PC-3 (cell line): ENCODE data around the gene FSTL4.

ENCODE experiments used
- CTCF ChIP-seq: fragments of 300-600 bp; sonication (generic); conservative IDR thresholded peaks from 2 replicates; pipeline ENCODE4 v1.5.1; 2017; ENCODE audit warnings: antibody characterized with exemption, low read depth, mild to moderate bottlenecking, low read length
- EZH2 ChIP-seq: fragments of 300-600 bp; sonication (generic); IDR thresholded peaks from one replicate; pipeline ENCODE4 v1.6.1; 2017; ENCODE audit warnings: antibody characterized with exemption, mild to moderate bottlenecking, low read length; ENCODE audit not compliant: unreplicated experiment
- EZH2phosphoT487 ChIP-seq: fragments of 300-600 bp; sonication (generic); IDR thresholded peaks from 2 replicates; pipeline ENCODE4 v1.6.1; 2018; ENCODE audit warnings: mild to moderate bottlenecking, antibody characterized with exemption, low read length, borderline replicate concordance

DNA sequence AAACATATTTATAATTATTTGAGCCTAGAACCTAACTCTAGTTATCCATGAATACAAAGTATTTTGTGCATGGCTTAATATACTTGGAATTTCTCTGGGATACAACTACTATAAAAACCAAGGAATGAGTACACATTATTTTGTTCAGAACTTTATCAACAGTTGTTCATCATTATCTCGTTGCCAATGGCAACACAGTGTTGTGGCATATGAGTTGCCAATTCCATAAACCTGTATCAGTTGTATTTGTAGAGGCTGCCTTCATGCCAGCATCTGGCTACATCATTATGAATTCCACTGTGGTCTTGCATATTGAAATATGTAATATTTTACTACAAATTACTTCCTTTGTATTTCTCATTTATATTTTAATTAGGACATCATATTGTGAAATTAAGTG lies 250.4 kb downstream of the FSTL4 start:
- TF ChIP-seq CTCF: no peak
- TF ChIP-seq EZH2: no peak
- no peak for TF ChIP-seq EZH2phosphoT487
